AG10803 (cell line): ENCODE data around the gene KRTAP5-2.
"Not testable (repeated sequence)": the region's sequence is repeated elsewhere in the genome, so short reads cannot be mapped to it uniquely, and the experiment has no call there.

Experiments
- DNase-seq: peaks from one replicate; pipeline ENCODE4 v3.0.0; 2010; ENCODE audit warnings: low read depth
- H3K4me3 ChIP-seq: 2 replicates; pipeline ENCODE4 v1.5.1; 2011; ENCODE audit warnings: mild to moderate bottlenecking, low read length, control low read depth
- TF ChIP-seq, protein P1 (sequence below): conservative IDR thresholded peaks from 2 replicates; pipeline ENCODE4 v1.5.1; 2011; ENCODE audit warnings: mild to moderate bottlenecking, low read length, control low read depth, inconsistent platforms

Gene KRTAP5-2, protein sequence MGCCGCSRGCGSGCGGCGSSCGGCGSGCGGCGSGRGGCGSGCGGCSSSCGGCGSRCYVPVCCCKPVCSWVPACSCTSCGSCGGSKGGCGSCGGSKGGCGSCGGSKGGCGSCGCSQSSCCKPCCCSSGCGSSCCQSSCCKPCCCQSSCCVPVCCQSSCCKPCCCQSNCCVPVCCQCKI

DNA sequence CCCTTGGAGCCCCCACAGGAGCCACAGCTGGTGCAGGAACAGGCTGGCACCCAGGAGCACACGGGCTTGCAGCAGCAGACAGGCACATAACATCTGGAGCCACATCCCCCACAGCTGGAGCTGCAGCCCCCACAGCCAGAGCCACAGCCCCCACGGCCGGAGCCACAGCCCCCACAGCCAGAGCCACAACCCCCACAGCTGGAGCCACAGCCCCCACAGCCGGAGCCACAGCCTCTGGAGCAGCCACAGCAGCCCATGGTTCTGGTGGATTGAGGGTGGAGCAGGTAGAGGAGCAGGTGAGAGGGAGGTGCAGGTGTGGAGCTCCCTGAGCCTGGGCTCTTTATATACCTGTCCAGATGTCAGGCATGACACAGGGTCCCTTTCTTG is at the start of gene KRTAP5-2:
KRTAP5-2 (minus strand) TSS at position 301 of the 387 bp plus-strand sequence; CDS start at position 257, 44 bp downstream.
- DNase-seq, result no peak
- TF ChIP-seq, protein P1, sequence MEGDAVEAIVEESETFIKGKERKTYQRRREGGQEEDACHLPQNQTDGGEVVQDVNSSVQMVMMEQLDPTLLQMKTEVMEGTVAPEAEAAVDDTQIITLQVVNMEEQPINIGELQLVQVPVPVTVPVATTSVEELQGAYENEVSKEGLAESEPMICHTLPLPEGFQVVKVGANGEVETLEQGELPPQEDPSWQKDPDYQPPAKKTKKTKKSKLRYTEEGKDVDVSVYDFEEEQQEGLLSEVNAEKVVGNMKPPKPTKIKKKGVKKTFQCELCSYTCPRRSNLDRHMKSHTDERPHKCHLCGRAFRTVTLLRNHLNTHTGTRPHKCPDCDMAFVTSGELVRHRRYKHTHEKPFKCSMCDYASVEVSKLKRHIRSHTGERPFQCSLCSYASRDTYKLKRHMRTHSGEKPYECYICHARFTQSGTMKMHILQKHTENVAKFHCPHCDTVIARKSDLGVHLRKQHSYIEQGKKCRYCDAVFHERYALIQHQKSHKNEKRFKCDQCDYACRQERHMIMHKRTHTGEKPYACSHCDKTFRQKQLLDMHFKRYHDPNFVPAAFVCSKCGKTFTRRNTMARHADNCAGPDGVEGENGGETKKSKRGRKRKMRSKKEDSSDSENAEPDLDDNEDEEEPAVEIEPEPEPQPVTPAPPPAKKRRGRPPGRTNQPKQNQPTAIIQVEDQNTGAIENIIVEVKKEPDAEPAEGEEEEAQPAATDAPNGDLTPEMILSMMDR, result no peak
- no peak within 1 kb of the TSS for H3K4me3 ChIP-seq

DNA sequence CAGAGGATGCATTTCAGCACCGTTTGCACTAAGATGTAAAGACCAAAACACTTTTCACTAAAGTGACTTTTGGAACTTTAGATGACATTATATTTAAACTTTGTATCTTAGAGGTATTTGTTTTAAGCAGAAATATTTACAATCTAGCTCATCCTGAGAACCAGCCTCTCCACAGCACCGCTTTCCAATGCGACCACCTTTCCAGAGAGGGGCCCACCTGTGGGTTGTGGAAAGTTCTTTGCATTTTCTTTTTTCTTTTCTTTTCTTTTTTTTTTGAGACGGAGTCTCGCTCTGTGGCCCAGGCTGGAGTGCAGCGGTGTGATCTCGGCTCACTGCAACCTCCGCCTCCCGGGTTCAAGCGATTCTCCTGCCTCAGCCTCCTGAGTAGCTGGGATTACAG is 48.4 kb upstream of the KRTAP5-2 start:
- not testable (repeated sequence) for H3K4me3 ChIP-seq, DNase-seq

DNA sequence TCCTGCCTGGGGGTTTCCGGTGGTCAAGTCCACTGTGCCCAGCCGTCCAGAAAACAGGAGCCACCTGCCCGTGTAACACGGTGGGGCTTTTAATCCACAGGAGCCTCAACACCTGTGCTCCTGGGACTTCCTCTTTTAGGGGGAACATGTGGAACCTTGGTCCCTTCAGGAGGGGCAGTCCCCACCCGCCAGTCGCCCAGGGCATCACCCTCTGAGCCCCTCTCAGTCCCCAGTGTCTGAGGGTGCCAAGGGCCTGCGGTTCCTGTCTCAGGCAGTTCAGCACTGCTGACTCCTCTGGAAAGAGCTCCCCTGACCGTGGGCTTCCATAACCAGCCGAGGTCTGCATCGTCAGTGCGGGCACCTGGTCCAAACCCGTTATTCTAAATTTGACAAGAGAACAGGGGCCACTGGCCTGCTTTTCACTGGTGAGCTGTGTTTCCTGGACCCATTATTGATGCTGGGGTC is 47.3 kb upstream of the KRTAP5-2 start:
- TF ChIP-seq, protein P1, result no peak
- no peak for DNase-seq
- no peak overlapping the region for H3K4me3 ChIP-seq

DNA sequence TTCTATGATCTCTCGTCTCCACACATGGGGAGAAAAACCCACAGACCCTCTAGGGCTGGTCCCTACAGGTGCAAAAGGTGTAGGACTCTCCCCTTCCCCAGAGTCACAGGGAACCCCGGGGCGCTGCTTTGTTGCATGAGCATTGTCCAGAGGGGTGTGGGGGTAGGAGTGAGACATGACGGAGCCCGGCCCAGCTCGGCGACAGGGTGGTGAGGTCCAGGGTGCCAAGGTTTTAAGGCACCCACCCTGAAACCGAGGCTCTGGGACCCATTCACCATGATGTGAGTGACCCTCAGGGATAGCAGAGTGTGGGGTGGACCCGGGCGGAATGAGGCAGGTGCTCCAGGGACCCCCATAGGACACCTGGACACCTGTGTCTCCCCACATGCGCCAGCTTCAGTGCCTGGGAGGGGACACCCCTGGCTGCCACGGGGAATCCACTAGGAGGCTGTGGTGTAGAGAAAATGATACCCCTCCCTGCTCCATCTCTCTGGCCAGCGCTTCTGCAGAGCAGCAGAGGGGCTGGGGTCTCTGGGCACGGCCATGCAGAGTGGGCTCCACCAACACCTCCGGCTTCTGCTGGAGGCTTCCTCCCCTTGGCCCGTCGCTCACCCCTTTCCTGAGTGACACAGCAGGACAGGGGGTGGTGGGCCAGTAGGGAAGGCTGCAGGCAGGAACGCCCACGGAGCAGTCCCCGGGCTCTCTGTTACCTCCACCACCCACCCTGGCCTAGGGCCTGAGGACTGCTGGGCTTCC is 46.7 kb upstream of the KRTAP5-2 start:
- no peak for DNase-seq
- H3K4me3 ChIP-seq, result no peak overlapping the region
- TF ChIP-seq, protein P1, result no peak

DNA sequence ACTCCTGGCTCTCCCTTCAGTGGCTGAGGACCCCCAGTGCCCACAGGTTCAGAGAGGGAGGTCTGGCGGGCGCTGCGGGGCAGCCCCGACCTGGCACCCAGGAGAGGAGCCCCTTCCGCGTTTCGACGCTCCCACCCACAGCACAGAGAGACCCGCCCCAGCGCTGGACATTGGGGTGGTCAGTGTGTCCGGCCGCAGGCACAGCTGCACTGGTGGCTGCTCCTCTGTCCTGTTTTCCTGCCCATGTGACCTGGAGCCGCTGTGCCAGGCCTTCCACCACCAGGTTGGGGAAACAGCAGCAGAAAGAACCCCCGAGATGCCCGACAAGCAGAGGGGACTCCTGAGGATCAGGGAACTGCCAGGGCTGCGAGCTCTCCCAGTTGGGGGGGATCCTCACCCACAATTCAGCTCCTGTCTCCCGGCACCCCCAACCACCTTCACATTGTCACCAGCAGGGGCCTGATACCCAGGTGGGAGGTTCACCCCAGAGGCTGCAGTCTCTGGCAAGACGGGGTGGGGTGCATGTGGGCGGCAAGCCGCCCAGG is 45.1 kb upstream of the KRTAP5-2 start:
- no peak for DNase-seq
- no peak overlapping the region for H3K4me3 ChIP-seq
- TF ChIP-seq, protein P1, result no peak

DNA sequence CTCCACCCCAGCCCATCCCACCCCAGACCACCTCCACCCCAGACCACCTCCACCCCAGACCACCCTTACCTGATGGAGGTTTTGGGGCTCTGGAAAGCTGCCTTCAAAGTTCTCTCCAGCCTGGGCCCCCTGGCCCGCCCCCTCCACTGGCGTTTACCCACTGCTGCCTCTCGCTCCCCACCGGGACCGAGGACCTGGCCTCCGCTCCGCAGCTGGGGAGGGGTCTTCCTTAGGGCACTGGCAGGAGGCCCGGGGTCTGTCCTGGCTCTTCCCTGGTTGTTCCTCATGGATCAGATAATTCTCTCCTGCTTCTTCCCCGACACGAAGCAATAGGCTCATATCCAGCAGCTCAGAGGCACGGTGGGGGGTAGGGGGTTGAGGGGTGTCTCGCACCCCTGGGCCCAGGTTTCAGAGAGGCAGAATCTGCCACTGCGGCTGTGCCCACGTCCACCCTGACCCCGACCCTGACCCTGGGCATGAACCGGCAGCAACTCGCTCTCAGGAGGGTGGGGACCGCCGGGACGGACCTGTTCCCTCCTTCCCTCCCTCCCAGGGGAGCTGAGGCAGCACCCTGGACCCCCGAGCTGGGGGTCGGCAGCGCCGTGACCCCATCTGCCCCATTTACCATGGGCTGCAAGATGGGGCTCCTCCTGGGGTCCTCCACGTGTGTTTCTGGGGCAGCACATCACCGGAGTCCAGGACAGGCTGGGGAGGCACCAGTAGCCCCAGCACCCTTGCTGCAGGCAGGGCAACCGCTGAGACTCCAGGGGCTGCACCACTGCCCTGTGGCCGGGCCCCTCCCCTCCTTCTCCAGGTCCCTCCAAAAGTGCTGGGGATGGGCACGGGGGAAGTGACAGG is 44.4 kb upstream of the KRTAP5-2 start:
- no peak overlapping the region for H3K4me3 ChIP-seq
- TF ChIP-seq, protein P1, result no peak
- no peak for DNase-seq

DNA sequence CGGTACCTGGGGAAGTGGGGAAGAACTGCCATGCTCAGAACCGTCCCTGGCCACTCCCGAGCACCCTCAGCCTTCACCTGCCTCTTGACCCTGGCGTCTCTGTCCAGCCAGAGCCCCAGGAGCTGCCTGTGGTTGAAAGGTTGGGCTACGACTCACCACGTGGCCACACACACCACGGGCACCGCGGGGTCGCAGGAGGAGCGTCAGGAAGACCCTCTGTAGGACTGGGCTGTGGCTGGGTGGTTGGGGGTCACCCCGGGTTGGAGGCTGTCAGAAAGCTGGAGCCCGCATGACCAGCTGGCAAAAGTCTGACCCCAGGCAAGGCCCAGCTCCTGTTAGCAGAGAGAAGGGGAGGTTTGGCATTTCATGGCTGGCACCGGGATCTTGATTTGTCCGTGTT is 43.0 kb upstream of the KRTAP5-2 start:
- H3K4me3 ChIP-seq, result no peak overlapping the region
- DNase-seq, result no peak
- TF ChIP-seq, protein P1, result no peak
